ENCODE measurements around the gene SNX24. TPM values are rescaled to one million over a fixed set of nuclear protein-coding genes. Genes with fewer than 3 reads are reported as not detected.

Gene SNX24
- 10 to 100 TPM in 3 of 4 donors, 1 to 10 TPM in 1; 7.7 to 33.7 (median 27.2) TPM for polyA plus RNA-seq
- long read RNA-seq, donor 1, transcript SNX24-205 (6 exons, 588 nt), result minor isoform, 9 of 64 reads
- long read RNA-seq, donor 1, transcript SNX24-201 (7 exons, 2,158 nt), result major isoform, 15 of 64 reads
- long read RNA-seq, donor 1, partial matches to known transcripts, result 40 of 64 reads
- long read RNA-seq, donor 1, other reads (novel, unspliced or antisense), result 0 of 64 reads
- long read RNA-seq, donor 2, partial matches to known transcripts, result 0 of 19 reads
- long read RNA-seq, donor 2, other reads (novel, unspliced or antisense), result 14 of 19 reads
- long read RNA-seq, donor 3, partial matches to known transcripts, result 6 of 12 reads
- long read RNA-seq, donor 3, other reads (novel, unspliced or antisense), result 0 of 12 reads
- long read RNA-seq, donor 4, result 0 reads
- long read RNA-seq, donor 5, partial matches to known transcripts, result 0 of 3 reads
- long read RNA-seq, donor 5, other reads (novel, unspliced or antisense), result 0 of 3 reads
- long read RNA-seq, donor 6, transcript SNX24-201 (7 exons, 2,158 nt), result major isoform, 6 of 9 reads
- long read RNA-seq, donor 6, partial matches to known transcripts, result 0 of 9 reads
- long read RNA-seq, donor 6, other reads (novel, unspliced or antisense), result 0 of 9 reads
- long read RNA-seq, donor 7, transcript SNX24-201 (7 exons, 2,158 nt), result major isoform, 6 of 10 reads
- long read RNA-seq, donor 7, partial matches to known transcripts, result 0 of 10 reads
- long read RNA-seq, donor 7, other reads (novel, unspliced or antisense), result 0 of 10 reads
- long read RNA-seq, donor 8, result 0 reads
- long read RNA-seq, donor 9, partial matches to known transcripts, result 0 of 2 reads
- long read RNA-seq, donor 9, other reads (novel, unspliced or antisense), result 0 of 2 reads
- long read RNA-seq, donor 10, partial matches to known transcripts, result 31 of 118 reads
- long read RNA-seq, donor 10, other reads (novel, unspliced or antisense), result 83 of 118 reads

- Histone ChIP-seq H3K36me3 (ENCODE audit: control insufficient read depth in 3 of 3, insufficient read depth in 2 of 3, low read depth in 1 of 3, low read length in 3 of 3) (no peaks in the 10 kb centered on the region), H3K27me3 (ENCODE audit: control insufficient read depth in 3 of 3, insufficient read depth in 3 of 3, low read length in 3 of 3) (no peaks in the 10 kb centered on the region), H3K9me3 (ENCODE audit: control insufficient read depth in 2 of 2, insufficient read depth in 1 of 2, low read depth in 1 of 2, low read length in 1 of 2) (no peaks in the 10 kb centered on the region), H3K4me1 (ENCODE audit: control insufficient read depth in 3 of 3, insufficient read depth in 2 of 3, low read depth in 1 of 3, low read length in 2 of 3) (peaks cover 0 to 6% (median 2%) of the 10 kb centered on the region in 3 donors), H3K4me3 (ENCODE audit: low read depth in 1 of 3, low read length in 3 of 3) (peak within 1 kb of the TSS; percentile 81 to 93 (median 87)), H3K27ac (ENCODE audit: low read depth in 1 of 3, low read length in 2 of 3) (peak within 1 kb of the TSS; percentile 94 to 95 (median 94))
- 0 to 1% (median 1%) methylated on average over 45 to 92 of the region's 92 CpGs for WGBS, 3 donors
- DNase-seq (peak; percentile 95), FAIRE-seq (no peak)
These were observed at the start of gene SNX24 for GRCh38 chr5:122845229-122846050. Gene SNX24 (plus strand): TSS chr5:122845613. CDS start chr5:122845634, 21 bp downstream.

- no peak overlapping the region for H3K27ac ChIP-seq (ENCODE audit: low read depth in 1 of 3, low read length in 2 of 3)
- no peak overlapping the region for H3K4me3 ChIP-seq (ENCODE audit: low read depth in 1 of 3, low read length in 3 of 3)
- H3K36me3 ChIP-seq (ENCODE audit: control insufficient read depth in 3 of 3, insufficient read depth in 2 of 3, low read depth in 1 of 3, low read length in 3 of 3), result peaks cover 6 to 24% (median 10%) of the 10 kb centered on the region in 3 donors
- FAIRE-seq (no peak), DNase-seq (no peak)
- H3K27me3 ChIP-seq (ENCODE audit: control insufficient read depth in 3 of 3, insufficient read depth in 3 of 3, low read length in 3 of 3), result no peaks in the 10 kb centered on the region
- H3K4me1 ChIP-seq (ENCODE audit: control insufficient read depth in 3 of 3, insufficient read depth in 2 of 3, low read depth in 1 of 3, low read length in 2 of 3), result no peaks in the 10 kb centered on the region
- WGBS, 3 donors, result 95 to 97% (median 96%) methylated on average over 2 of the region's 2 CpGs
- no peaks in the 10 kb centered on the region for H3K9me3 ChIP-seq (ENCODE audit: control insufficient read depth in 2 of 2, insufficient read depth in 1 of 2, low read depth in 1 of 2, low read length in 1 of 2)
These were observed 39.9 kb upstream of the SNX24 start for GRCh38 chr5:122805481-122805880.

GRCh38 chr5:122810405-122810804, 35.0 kb upstream of the SNX24 start:
- FAIRE-seq (no peak), DNase-seq (no peak)
- Histone ChIP-seq H3K4me3 (ENCODE audit: low read depth in 1 of 3, low read length in 3 of 3) (no peak overlapping the region), H3K4me1 (ENCODE audit: control insufficient read depth in 3 of 3, insufficient read depth in 2 of 3, low read depth in 1 of 3, low read length in 2 of 3) (no peaks in the 10 kb centered on the region), H3K27me3 (ENCODE audit: control insufficient read depth in 3 of 3, insufficient read depth in 3 of 3, low read length in 3 of 3) (no peaks in the 10 kb centered on the region), H3K27ac (ENCODE audit: low read depth in 1 of 3, low read length in 2 of 3) (no peak overlapping the region), H3K36me3 (ENCODE audit: control insufficient read depth in 3 of 3, insufficient read depth in 2 of 3, low read depth in 1 of 3, low read length in 3 of 3) (peaks cover 0 to 12% (median 2%) of the 10 kb centered on the region in 3 donors), H3K9me3 (ENCODE audit: control insufficient read depth in 2 of 2, insufficient read depth in 1 of 2, low read depth in 1 of 2, low read length in 1 of 2) (no peaks in the 10 kb centered on the region)
- 76 to 97% (median 91%) methylated on average over 2 of the region's 2 CpGs for WGBS, 3 donors

- WGBS, 3 donors, result 97 to 99% (median 98%) methylated on average over 3 of the region's 3 CpGs
- peaks cover 5 to 9% (median 5%) of the 10 kb centered on the region in 3 donors for H3K36me3 ChIP-seq (ENCODE audit: control insufficient read depth in 3 of 3, insufficient read depth in 2 of 3, low read depth in 1 of 3, low read length in 3 of 3)
- FAIRE-seq, result no peak
These were observed 30.1 kb upstream of the SNX24 start for GRCh38 chr5:122815218-122815767.

GRCh38 chr5:122816756-122817155, 28.7 kb upstream of the SNX24 start:
- no peak for DNase-seq
- H3K4me3 ChIP-seq (ENCODE audit: low read depth in 1 of 3, low read length in 3 of 3), result no peak overlapping the region
- H3K36me3 ChIP-seq (ENCODE audit: control insufficient read depth in 3 of 3, insufficient read depth in 2 of 3, low read depth in 1 of 3, low read length in 3 of 3), result peaks cover 5 to 8% (median 8%) of the 10 kb centered on the region in 3 donors
- no peak for FAIRE-seq
- H3K9me3 ChIP-seq (ENCODE audit: control insufficient read depth in 2 of 2, insufficient read depth in 1 of 2, low read depth in 1 of 2, low read length in 1 of 2), result no peaks in the 10 kb centered on the region
- H3K27me3 ChIP-seq (ENCODE audit: control insufficient read depth in 3 of 3, insufficient read depth in 3 of 3, low read length in 3 of 3), result no peaks in the 10 kb centered on the region
- WGBS, 3 donors, result 85 to 95% (median 92%) methylated on average over 5 of the region's 5 CpGs
- H3K4me1 ChIP-seq (ENCODE audit: control insufficient read depth in 3 of 3, insufficient read depth in 2 of 3, low read depth in 1 of 3, low read length in 2 of 3), result no peaks in the 10 kb centered on the region
- H3K27ac ChIP-seq (ENCODE audit: low read depth in 1 of 3, low read length in 2 of 3), result no peak overlapping the region

More at GRCh38 chr5:122815218-122815767, 30.1 kb upstream of the SNX24 start:
- DNase-seq, result no peak
- Histone ChIP-seq H3K9me3 (ENCODE audit: control insufficient read depth in 2 of 2, insufficient read depth in 1 of 2, low read depth in 1 of 2, low read length in 1 of 2) (no peaks in the 10 kb centered on the region), H3K27ac (ENCODE audit: low read depth in 1 of 3, low read length in 2 of 3) (no peak overlapping the region), H3K4me1 (ENCODE audit: control insufficient read depth in 3 of 3, insufficient read depth in 2 of 3, low read depth in 1 of 3, low read length in 2 of 3) (no peaks in the 10 kb centered on the region), H3K4me3 (ENCODE audit: low read depth in 1 of 3, low read length in 3 of 3) (no peak overlapping the region), H3K27me3 (ENCODE audit: control insufficient read depth in 3 of 3, insufficient read depth in 3 of 3, low read length in 3 of 3) (no peaks in the 10 kb centered on the region)

- Histone ChIP-seq H3K27me3 (ENCODE audit: control insufficient read depth in 3 of 3, insufficient read depth in 3 of 3, low read length in 3 of 3) (no peaks in the 10 kb centered on the region), H3K9me3 (ENCODE audit: control insufficient read depth in 2 of 2, insufficient read depth in 1 of 2, low read depth in 1 of 2, low read length in 1 of 2) (no peaks in the 10 kb centered on the region), H3K36me3 (ENCODE audit: control insufficient read depth in 3 of 3, insufficient read depth in 2 of 3, low read depth in 1 of 3, low read length in 3 of 3) (peaks cover 0 to 11% (median 1%) of the 10 kb centered on the region in 3 donors), H3K4me1 (ENCODE audit: control insufficient read depth in 3 of 3, insufficient read depth in 2 of 3, low read depth in 1 of 3, low read length in 2 of 3) (no peaks in the 10 kb centered on the region), H3K27ac (ENCODE audit: low read depth in 1 of 3, low read length in 2 of 3) (no peak overlapping the region), H3K4me3 (ENCODE audit: low read depth in 1 of 3, low read length in 3 of 3) (no peak overlapping the region)
- DNase-seq (no peak), FAIRE-seq (no peak)
- WGBS, 3 donors, result 63 to 76% (median 67%) methylated on average over 1 of the region's 1 CpG
These were observed 13.4 kb upstream of the SNX24 start for GRCh38 chr5:122831984-122832383.

- WGBS, 3 donors, result 89 to 100% (median 95%) methylated on average over 1 of the region's 1 CpG
- FAIRE-seq, result no peak
- no peak overlapping the region for H3K4me3 ChIP-seq (ENCODE audit: low read depth in 1 of 3, low read length in 3 of 3)
These were observed 9.7 kb upstream of the SNX24 start for GRCh38 chr5:122835681-122836080.

More at GRCh38 chr5:122835681-122836080, 9.7 kb upstream of the SNX24 start:
- Histone ChIP-seq H3K27ac (ENCODE audit: low read depth in 1 of 3, low read length in 2 of 3) (no peak overlapping the region), H3K4me1 (ENCODE audit: control insufficient read depth in 3 of 3, insufficient read depth in 2 of 3, low read depth in 1 of 3, low read length in 2 of 3) (no peaks in the 10 kb centered on the region), H3K9me3 (ENCODE audit: control insufficient read depth in 2 of 2, insufficient read depth in 1 of 2, low read depth in 1 of 2, low read length in 1 of 2) (no peaks in the 10 kb centered on the region), H3K27me3 (ENCODE audit: control insufficient read depth in 3 of 3, insufficient read depth in 3 of 3, low read length in 3 of 3) (no peaks in the 10 kb centered on the region), H3K36me3 (ENCODE audit: control insufficient read depth in 3 of 3, insufficient read depth in 2 of 3, low read depth in 1 of 3, low read length in 3 of 3) (peaks cover 0 to 3% (median 0%) of the 10 kb centered on the region in 3 donors)
- no peak for DNase-seq

All from small intestine (tissue), 16 donors.